NCI-H774 (cell line): ENCODE results near the gene REM1.
"Not testable (repeated sequence)": the region's sequence is repeated elsewhere in the genome, so short reads cannot be mapped to it uniquely, and the experiment has no call there.

Experiments
- DNase-seq: peaks from one replicate; lab custom pipeline; 2025; lab: John Stamatoyannopoulos, UW

The REM1 gene

DNA sequence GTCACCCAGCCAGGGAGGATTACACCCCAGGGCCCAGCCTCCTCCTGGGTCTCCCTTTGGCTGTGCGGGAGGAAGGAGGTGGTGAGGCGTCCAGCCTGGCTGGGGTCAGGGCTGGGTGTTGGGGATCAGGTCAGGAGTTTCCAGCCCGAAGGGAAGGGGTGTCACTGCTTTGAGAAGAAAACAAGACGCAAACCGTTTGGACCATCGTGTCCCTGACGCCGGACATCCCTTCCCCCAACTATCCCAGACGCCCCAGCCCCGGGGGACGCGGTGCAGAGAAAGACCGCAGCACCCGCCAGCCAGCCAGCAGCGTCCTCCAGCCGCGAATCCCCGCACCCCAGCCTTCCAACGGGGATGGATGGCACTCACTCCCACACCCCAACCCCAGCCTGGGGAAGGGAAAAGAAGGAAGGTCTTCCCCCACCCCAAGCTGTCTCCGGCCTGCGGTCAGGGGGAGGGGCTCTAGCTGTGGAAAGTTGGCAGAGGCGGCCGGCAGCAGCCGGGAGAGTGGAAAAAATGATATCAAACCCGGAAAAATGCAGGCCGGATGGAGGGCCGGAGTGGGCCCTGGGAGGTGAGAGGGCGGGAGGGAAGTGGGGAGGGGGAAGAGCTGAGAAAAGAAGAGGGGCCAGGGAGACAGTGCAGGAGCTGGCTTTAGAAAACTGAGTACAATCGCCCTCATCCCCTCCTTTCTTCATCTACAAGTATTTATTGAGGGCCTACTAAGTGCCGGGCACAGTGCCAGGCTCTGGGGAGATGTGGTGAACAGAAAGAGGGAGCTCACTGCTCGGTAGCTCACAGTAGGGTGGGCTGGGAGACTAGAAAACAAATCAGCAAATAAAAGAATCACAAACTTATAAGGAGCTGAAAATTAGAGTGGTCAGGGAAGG, 10.6 kb downstream of the REM1 start:
- DNase-seq = no peak

DNA sequence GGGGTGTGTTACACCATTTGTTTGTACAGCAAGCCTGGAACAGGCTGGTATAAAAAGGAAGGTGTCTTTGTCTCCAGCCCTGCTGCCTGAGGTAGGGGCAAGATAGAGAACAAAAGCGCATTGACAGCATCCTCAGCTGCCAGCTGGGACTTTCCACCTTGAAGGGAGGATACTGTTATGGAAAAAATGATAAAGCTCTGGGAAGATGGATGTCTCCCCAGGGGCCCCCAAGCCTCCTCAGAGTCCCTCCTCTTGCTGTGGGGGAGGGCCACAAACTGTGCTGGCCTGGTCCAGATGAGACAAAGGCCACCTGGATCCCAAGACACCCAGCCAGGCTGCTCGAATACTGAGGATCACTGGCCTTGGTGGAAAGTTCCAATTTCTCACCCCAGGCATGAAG, 13.0 kb downstream of the REM1 start:
- no peak for DNase-seq

DNA sequence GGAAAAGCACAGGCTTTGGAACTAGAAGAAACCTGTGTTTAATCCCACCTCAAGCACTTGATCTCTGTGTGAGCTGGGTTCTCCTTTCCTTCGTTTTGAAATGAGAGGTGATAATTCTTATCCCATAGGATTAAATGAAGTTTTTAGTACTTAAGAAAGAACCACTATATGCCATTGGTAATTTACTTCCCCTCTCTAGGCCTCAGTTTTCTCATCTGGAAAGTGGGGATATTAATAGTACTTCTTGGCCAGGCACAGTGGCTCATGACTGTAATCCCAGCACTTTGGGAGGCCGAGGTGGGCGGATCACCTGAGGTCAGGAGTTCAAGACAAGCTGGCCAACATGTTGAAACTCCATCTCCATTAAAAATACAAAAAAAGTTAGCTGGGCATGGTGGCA, 14.1 kb downstream of the REM1 start:
- no peak for DNase-seq

DNA sequence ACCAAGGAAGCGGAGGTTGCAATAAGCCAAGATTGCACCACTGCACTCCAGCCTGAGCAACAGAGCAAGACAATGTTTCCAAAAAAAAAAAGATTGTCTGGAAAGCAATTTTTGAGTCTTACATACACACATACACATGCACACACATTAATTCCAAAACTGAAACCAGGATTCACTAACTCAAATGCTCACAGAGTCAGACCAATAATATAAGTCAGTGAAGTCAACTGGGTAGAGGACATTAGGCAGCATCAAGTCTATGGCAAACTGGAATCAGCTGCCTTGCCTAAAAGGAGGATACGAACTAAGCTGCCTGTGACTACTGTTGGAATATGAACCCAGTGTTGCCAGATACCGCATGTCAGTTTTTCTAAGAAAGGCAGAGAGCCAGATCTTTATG, 15.7 kb downstream of the REM1 start:
- no peak for DNase-seq

DNA sequence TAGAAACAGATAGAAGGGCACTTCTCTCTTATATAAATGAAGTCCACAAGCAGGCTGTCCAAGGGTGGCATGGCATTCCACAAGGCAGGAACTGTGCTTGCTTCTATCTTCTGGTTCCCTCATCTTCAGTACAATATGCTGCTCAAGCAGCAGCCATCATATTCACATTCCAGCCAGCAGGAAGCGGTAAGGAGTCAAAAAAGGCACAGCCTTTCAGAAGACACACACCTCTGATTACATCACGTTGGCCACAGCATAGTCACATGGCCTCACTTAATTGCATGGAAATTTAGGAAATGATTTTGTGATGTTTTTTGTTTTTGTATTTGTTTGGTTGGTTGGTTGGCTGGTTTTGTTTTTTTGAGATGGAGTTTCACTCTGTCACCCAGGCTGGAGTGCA, 19.0 kb downstream of the REM1 start:
- DNase-seq = no peak

DNA sequence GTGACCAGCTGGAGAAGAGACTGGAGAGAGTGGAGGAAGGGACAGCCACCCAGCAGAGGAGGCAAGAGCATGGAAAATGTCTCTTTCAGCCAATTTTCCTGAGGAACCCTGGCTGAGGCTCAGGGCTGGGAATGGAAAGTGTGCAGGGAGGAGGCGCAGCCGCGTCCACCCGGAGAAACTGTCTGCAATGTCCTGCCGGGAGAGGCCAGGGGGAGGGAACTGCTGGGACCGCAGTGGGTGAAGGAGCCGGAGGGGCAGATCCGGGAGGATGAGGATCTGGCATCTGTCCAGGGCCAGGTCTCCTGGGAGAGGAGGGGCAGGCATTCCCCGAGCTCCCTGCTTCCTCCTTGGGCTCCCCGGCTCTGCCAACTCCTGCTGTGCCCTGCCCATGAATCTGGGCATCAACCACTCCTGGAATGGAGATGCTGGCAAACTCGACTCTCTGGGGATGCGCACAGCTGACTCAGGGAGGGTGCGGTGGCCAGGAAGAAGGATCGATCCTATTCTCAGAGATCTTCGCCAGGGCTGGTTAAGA, 21.7 kb downstream of the REM1 start:
- no peak for DNase-seq

DNA sequence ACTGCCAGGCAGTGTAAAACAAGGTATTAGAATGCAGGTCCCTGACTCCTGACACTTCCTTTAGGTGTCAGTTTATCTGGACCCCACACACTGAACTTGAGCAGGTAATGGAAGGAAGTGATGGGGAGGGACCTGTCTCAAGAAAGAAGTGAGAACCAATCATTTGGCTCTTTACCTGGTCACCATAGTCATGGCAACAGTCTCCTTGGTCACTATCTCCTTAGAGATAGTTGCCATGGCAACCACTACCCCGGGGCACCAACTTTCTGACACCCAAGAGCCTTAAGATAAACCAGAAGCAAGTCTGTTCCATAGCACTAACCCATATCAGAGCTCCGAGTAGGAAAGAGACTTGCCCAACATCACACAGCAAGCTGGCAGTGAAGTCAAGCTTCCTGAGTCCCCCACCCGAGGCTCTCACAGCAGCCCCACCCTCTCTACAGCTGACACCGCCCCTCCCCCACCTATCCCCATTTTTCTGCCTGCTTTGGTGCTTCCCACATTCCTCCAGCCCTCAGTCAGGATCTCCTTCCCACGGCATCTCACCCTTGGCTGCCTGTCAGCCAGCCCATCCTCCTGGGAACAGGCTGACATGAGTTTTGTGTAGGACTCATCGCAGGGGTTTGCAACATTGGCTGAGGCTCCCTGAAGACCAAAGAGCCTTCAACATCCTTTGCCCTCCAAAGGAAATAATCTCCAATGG, 22.9 kb downstream of the REM1 start:
- no peak for DNase-seq

DNA sequence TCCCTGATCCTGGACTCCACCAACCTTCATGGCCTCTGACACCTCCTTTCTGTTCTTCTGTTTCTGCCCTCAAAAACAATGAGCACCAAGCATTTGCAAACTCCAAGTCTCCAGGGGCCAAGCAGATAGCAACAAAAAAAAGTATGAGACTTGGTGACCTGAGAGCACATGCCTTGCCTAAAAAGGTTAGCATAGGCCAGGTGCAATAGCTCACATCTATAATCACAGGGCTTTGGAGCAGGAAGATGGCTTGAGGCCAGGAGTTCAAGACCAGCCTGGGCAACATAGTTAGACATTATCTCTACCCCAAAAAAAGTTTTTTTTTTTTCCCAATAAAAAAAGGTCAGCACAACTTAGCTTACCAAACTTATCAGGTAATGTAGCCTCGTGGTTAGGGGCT, 25.4 kb downstream of the REM1 start:
- no peak for DNase-seq

DNA sequence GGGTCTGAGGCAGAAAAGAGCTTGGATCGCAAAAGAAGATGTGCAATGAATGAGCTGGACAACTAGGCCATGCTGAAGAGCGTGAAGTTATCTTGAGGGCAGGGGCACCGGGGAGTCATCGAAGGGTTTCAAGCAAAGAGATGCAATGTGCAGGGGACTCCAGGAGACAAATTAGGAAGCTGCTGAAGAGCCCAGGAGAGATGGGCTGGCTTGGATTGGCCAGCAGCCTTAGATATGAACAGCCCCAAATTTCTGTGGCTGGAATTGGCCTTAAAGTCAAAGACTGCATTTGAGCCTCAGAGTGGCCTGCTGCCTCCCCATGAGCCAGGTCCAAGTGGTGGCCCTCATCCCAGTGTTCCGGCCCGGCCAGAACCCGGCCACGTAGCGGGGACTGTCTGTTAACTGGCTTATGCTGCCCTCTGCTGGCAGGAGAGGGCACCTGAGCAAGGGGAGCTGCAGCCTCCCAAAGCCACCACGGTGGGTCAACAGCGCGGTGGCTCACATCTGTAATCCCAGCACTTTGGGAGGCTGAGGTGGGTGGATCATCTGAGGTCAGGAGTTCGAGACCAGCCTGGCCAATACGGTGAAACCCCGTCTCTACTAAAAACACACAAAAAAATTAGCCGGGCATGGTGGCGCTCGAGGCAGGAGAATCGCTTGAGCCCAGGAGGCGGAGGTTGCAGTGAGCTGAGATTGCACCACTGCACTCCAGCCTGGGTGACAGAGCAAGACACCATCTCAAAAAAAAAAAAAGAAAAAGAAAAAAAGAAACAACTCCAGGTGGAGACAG, 28.0 kb downstream of the REM1 start:
- DNase-seq = peak; percentile 45

DNA sequence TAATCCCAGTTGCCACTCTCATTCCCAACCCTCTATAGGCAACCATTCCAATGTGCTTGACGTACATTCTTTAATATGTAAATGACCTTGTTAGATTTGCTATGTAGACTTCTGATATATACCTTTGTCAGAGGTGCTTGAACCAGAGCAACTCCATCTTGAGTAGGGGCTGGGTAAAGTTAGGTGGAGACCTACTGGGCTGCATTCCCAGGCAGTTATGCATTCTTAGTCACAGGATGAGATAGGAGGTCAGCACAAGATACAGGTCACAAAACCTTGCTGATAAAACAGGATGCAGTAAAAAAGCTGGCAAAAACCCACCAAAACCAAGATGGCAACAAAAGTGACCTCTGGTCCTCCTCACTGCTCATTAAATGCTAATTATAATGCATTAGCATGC, 30.8 kb downstream of the REM1 start:
- DNase-seq = no peak

DNA sequence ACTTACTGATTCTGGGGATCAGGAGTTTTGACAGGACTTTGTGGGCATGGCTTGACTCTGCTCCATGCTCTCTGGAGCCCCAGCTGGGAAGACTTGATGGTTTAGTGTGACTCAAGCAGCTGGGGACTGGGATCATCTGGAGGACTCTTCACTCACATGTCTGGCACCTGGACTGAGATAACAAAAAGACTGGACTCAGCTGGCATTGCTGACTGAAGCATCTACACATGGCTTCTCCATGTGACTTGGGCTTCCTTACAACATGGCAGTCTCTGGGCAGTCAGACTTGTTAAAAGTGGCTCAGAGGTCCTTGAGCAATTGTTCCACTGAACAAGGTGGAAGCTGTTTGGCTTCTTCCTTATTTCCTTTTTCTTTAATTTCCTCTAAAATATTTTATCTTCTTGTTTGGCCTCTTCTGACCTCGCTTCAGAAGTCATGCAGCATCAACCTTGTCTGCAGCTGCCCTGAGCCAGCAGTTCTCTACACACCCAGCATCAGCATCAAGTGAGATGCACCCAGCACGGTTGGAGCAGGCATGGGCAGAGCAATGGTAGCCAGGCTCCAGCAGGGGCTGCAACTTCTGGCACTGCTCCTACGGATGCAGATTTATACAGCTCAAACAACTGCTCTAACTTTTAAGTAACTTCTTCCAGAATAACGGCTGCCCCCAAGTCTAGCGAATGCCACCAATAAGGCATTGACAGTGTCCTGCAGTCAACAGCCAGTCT, 33.6 kb downstream of the REM1 start:
- no peak for DNase-seq

DNA sequence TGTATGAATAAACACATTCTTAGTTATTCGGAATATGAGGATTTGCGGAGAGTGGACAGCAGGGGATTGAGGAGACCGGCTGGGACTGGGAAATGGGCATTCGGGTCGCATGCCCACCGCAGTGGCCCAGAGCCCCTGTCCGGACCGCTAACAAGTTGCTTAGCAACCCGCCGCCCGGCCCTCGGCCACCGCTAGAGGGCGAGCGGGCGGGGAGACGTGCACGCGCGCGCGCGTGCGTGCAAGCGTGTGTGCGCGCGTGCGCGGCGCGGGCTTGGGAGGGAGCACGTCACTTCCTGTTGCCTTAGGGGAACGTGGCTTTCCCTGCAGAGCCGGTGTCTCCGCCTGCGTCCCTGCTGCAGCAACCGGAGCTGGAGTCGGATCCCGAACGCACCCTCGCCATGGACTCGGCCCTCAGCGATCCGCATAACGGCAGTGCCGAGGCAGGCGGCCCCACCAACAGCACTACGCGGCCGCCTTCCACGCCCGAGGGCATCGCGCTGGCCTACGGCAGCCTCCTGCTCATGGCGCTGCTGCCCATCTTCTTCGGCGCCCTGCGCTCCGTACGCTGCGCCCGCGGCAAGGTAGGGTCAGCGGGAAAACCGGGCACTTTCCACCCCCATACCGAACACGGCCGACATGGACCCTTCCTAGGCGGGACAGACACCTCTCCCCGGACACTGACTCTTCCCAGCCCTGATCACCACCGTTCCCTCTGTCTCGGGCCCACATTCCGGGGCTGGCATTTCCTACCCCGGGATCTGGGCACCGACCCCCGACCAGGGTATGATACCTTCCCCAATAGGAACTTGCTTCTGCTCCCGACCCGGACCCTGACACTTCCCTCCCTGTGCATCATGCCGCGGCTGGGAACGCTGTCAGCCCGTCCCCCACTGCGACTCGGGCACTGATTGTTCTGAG, 39.3 kb downstream of the REM1 start, which contains the start of gene HM13:
TSS of gene HM13 (plus strand) at position 289 of the 918 bp plus-strand sequence. CDS start at position 399, 110 bp downstream.
- peak; percentile 95 for DNase-seq

DNA sequence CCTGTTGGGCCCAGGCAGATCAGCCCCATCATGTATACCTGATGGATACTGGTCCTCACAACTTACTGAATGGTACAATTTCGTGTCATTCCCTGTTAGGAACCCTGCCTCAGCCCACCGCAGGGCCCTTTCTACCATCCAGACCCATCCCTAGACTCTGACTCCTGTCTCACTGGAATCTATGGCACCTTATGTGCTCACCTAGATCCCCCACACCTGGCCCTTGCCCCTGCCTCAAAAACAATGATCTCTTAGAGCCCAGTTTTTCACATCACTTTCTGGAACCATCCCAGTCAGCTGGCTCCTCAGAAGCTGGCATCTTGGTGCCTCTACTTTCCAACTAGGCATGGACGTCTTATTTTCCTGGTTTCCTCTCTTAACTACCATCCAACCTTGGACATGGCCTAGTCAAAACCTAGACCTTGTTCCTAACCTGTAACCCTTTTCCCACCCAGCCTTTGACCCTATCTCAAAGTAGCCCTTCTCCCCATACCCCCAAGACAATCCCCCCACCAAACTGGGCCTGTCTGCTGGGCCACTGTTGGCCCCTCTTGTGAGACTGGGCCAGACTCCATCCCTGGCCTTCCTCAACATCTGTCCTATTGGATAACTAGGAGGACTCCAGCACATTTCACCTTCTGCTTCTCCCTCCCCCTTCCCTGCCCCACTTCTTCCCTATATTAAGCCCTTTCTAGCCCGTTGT, 40.1 kb downstream of the REM1 start:
- no peak for DNase-seq

DNA sequence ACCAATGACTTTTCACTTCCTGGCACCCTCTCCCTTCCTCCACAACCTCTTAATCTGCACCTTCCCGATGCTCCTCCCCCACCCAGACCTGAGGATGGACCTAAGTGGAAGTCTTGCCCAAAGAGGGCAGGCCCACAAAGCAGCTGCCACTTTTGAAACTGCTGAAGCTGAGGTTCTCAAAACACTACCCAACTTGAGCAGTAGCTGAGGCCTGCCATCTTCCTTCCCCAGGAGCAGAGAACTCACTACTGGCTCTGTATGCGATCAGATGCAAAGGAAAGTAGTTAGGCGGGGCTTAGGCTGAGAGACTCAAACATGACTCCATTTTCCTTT, 40.7 kb downstream of the REM1 start:
- DNase-seq = no peak

DNA sequence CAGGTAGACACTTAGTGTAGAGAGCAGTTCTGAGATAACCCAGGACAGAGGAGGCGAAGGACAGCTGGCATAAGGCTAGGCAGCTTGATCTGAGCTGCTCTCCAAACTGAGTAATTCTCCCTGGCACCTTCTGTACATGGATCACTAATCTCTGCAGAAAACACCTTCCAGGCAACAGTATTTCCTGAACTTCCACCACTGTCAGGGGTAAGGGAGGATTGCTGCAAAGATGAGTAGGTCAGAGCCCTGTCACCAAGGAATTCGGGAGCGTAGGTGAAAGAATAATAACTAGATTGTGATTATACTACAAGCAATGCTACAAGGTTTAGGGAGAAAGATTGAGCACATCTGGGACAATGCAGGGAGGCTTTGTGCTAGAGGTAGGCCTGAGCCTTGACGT, 41.1 kb downstream of the REM1 start:
- no peak for DNase-seq

DNA sequence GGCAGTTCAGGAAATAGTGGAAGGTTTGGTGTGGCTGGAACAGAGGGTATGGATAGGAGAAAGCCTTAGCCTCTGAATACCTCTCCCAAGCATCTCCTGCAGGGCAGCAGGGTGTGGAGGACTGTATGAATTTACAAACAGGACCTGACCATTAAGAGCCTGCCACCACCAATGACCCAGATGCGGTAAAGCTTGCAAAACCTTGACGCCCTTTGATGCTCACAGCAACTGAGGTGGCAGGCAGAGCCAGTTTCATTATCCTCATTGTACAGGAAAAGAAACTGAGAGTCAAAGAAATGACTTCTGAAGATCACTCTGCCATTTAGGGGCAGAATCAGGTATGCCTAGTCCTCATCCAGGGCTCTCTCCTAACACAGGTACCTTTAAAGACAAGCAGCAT, 41.6 kb downstream of the REM1 start:
- no peak for DNase-seq

DNA sequence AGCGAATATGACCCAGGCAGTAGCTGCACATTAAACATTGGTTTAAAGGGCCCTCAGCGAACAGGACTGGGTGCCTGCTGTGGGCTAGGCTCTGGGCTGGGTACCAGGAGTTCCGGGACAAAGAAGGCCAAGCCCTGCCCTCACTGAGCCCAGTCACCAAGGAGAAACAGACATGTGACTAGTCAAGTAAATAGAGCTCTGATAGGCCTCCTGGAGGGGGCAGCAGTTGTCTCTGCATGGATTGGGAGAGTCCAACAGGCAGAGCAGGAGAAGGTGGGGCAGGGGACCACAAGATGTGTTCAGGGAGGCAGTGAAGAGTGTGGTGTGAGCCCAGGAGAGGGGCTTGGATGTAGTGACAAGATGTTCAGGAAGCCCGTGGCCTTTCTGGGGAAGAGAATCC, 42.3 kb downstream of the REM1 start:
- no peak for DNase-seq

DNA sequence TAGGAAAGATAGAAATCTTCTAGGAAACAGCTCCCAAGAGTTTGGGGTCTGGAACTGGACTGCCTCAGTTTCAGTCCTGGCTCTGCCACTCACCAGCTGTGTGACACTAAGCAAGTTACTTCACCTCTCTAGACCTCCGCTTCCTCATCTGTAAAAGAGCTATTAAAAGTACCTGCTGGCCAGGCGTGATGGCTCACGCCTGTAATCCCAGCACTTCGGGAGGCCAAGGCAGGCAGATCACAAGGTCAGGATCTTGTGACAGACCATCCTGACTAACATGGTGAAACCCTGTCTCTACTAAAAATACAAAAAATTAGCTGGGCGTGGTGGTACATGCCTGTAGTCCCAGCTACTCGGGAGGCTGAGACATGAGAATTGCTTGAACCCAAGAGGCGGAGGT, 46.2 kb downstream of the REM1 start:
- not testable (repeated sequence) for DNase-seq

DNA sequence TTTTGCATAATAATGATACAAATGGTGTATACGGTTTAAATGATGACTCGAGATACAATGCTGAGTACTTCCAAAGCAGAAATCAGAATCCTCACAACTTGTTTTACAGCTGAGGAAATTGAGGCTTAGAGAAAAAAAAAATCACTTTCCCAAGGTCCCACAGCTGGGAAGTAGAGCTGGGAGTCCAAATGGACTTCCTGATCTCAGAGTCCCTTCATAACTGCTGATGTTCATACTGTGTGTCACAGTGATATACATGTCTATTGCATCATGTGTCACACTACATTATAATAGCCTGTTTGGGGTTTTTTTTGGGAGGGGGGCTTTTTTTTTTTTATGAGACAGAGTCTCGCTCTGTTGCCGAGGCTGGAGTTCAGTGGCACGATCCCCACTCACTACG, 47.6 kb downstream of the REM1 start:
- DNase-seq = no peak
